HG03025 (cell line): ENCODE measurements around the gene LEKR1.
A peak's percentile ranks its signal among the peaks of the same experiment; 100 is the strongest.
"Not testable (repeated sequence)": the region's sequence is repeated elsewhere in the genome, so short reads cannot be mapped to it uniquely, and the experiment has no call there.

ENCODE experiments used
- ATAC-seq: cut with Tn5 transposase; IDR thresholded peaks from one replicate; pipeline ENCODE4 v1.9.1; 2021; ENCODE audit warnings: mild to moderate bottlenecking, moderate library complexity; ENCODE audit not compliant: unreplicated experiment, low FRiP score

Gene LEKR1

DNA sequence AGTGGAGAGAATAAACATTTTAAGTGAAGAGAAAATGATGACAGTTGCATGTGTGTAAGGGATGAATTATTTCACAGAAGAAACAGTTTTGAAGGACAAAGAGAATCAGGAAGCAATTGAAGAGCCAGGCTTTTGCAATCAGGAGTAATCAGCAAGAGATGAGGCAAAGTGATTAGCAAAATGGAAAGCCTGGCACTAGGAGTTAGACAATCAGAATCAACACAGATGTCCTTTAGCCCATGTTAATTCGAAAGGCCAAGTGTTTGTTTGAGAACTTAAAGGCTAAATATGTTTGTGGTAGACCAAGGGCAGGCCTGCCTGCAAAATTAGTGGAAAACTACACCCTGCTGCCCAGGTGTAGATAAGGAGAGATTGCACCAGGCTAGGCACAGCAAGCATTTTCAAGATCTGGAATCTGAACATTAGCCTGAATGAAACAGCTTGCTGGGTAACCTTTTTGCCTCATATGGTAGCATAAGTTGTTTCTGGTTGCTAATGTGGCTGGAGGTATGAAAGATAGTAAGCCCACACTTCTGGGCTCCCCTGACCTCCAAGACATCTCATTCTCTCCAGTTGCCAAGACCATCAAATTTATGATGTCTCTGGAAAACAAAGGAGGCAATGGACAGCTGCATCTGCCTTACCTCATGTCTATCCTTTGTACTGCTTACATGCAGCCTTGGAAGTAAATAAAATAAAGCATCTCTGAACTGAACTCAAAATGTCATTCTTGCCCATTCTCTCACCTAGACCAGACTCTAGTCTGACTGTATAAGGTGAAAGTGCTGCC, 22.0 kb upstream of the LEKR1 start:
- no peak for ATAC-seq

DNA sequence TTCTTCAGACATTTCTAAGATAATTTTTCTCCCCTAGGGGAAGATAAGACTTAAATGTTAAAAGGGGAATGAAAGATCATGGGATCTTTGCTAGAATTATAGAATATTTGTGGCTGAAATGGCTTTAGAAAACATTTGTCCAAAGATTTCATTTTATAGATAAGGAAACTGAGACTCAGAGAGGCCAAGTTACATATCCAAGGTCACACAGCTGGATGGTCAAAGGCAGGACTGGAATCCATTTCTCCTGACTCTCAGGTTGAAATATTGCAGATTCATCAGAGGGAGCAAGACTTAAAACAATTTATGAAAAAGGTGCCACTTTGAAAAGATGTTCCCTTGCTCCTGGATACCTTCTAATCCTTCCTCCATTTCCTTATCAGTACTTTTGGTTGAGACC, 19.5 kb upstream of the LEKR1 start:
- ATAC-seq: no peak

DNA sequence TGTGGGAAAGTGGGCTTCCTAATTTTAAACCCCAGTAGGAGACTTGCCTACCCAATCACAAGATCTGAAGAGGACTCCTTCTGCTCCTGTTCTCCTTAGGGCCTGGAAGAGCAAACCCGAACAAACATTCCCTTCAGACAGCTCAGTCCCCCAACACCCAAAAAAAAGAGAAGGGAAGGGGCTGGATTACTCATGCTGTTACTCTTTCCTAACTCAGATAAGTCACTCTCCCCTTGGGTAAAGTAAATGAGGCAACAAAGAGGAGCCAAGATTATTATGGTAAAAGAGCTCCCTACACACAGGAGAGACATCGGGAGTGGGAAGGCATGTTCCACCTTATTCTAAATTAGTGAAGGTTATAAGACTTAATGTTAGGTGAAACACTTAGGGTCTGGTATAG, 18.1 kb upstream of the LEKR1 start:
- ATAC-seq: no peak

GRCh38 chr3:156811089-156811862, 14.9 kb upstream of the LEKR1 start:
- ATAC-seq: no peak

- ATAC-seq: no peak
Measured at GRCh38 chr3:156812521-156813335, 13.4 kb upstream of the LEKR1 start.

- ATAC-seq: no peak
Measured at GRCh38 chr3:156814295-156814694, 11.9 kb upstream of the LEKR1 start.

DNA sequence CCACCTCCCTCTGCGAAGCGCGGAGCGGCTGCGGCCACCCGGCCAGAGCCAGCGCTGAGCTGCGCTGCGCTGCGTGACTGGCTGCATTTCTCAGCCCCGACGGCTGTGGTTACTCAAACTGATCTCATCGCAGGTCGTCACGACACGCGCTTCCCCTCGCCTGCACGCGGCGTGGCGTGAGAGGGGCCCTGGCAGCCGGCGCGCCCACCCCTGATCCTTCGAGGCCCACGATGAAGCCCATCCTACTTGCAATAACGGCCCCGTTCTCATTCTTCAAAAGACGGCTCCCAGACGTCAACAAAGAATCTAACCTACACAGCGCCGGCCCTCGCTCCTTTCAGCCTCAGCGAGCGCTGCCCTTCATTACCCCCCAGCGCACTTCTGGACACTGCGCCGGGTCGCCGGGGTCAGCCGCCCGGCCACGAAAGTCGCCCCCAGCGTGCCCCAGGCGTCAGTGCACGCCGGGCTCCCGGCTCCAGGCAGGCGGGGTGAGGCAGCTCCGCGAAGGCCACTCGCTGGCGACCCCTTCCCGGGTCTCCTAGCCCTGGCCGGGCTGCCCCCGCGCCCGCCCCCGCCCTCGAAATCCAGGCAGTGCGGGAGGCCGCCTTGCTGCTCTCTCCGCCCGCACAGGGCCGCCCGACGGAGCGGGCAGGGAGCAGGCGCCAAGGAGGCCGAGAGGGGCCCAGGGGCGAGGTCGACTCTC, 9.9 kb upstream of the LEKR1 start:
- ATAC-seq: peak; percentile 21

- peak; percentile 66 for ATAC-seq
Measured at GRCh38 chr3:156816794-156817645, 9.1 kb upstream of the LEKR1 start.

GRCh38 chr3:156817646-156818272, 8.4 kb upstream of the LEKR1 start:
- ATAC-seq: no peak

GRCh38 chr3:156818273-156818651, 7.9 kb upstream of the LEKR1 start:
- no peak for ATAC-seq

GRCh38 chr3:156818890-156819289, 7.3 kb upstream of the LEKR1 start:
- ATAC-seq: no peak

DNA sequence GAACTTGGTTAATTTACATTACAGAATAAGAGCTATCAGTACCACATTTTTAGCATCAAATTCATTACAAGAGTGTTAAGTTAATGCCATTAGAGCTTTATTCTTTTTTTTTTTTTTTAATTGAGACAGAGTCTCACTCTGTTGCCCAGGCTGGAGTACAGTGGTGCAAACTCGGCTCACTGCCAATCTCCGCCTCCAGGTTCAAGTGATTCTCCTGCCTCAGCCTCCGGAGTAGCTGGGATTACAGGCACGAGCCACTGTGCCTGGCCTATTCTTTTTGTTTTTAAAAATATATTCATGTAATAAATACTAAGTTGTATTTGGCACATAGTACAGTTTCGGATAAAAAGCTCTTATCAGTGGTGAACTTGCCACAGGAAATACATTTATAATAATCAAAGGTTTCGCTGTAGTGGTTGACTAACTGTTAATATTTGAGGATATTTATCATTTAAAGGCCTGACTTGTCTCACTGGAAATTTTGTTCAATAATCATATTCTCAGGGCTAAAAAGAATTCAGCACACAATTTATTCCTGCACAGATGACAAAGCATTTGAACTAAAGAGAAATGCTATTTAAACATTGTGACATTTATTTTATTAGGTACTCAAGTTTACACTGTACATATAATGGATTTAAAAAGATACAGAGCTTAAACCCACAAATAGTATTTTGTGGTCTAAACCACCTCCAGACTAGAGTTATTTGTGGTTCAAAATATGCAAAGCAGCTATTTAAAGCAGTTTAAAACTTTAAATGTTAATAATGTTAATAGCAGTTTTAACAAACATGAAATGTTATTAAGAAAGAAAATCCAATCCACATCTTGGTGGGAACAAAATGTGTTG, 6.1 kb upstream of the LEKR1 start:
- no peak for ATAC-seq

DNA sequence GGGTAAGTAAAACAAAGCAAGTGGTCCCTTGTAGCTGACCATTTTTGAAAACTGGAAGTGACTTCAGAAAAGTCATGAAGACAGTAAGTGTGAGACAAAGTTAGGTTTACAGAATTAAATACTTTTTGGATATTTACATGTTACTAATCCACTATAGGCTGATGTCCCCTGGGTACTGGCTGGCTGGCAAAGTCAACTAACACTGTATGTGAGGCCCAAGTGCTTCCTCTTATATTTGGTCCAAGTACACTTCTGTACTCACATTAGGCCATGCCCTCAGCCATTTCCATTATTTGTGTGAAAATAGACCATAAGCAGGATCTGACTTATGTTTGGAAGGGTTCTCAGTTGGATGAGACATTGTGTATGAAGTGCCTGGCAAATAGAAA, 5.5 kb upstream of the LEKR1 start:
- no peak for ATAC-seq

DNA sequence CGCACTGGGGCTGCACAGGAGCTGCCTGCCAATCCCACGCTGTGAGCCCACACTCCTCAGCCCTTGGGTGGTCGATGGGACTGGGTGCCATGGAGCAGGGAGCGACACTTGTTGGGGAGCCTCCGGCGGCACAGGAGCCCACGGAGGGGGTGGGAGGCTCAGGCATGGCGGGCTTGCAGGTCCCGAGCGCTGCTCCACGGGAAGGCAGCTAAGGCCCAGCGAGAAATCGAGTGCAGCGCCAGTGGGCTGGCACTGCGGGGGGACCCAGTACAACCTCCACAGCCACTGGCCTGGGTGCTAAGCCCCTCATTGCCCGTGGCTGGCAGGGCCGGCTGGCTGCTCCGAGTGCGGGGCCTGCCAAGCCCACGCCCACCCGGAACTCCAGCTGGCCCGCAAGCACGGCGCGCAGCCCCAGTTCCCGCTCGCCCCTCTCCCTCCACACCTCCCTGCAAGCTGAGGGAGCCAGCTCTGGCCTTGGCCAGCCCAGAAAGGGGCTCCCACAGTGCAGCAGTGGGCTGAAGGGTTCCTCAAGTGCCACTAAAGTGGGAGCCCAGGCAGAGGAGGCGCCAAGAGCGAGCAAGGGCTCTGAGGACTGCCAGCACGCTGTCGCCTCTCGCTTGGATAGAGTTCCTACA, 3.4 kb upstream of the LEKR1 start:
- ATAC-seq: not testable (repeated sequence)

- peak; percentile 47 for ATAC-seq
Measured at GRCh38 chr3:156825795-156826143, 384 bp upstream of the LEKR1 start.

- ATAC-seq: peak; percentile 23
Measured at GRCh38 chr3:156826896-156827882, 1.0 kb downstream of the LEKR1 start.

DNA sequence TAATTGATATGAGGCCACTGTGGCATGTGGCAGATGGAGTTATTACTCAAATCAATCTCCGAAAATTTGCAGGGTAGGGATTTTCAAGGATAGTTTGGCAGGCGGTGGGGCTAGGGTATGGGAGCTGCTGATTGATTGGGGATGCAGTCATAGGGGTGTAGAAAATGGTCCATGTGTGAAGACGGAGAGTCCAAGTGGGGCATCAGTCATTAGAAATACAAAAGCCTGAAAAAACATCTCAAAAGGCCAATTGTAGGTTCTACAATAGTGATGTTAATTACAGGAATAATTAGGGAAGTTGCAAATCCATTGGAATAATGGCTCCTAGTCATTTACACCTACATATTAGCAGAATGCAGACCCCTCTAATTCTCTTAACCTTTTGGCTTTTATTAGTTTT, 4.9 kb downstream of the LEKR1 start:
- no peak for ATAC-seq
